Renal pelvis (tissue), 4 donors: ENCODE measurements around the gene NTRK3. TPM values are rescaled to one million over a fixed set of nuclear protein-coding genes. Genes with fewer than 3 reads are reported as not detected.
"Not testable (repeated sequence)": the region's sequence is repeated elsewhere in the genome, so short reads cannot be mapped to it uniquely, and the experiment has no call there.

Experiments used
- DNase-seq: peaks from one replicate; pipeline ENCODE4 v3.0.0-alpha.2; 2013
- polyA plus RNA-seq, 3 donors: library from polyadenylated mRNA; unstranded; fragments of 120-200 nt; gene quantifications; one replicate each; pipeline ENCODE4 v1.2.1, GENCODE V29; 2013; ENCODE audit not compliant: insufficient read length in 3 of 3

NTRK3 gene
- polyA plus RNA-seq, 3 donors: 8.7 to 12.6 (median 9.1) TPM

DNA sequence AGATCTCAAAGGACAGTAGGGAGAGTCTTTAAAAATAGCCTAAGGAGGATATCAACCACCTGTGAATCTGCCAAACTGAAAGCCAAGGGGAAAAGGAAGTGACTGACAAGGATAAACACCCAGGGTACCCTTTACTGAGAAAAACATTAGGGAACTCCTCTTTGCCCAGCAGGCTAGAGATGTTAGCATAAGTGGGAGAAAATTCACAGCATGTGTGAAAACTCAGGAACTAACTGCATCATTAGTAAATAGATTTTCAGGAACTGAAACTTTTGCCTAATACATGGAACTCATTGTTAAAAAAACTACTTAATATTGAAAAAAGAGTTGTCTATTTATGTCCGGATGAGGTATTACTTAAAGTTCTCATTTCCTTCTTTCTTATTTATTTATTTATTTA lies 375.5 kb downstream of the NTRK3 start:
- no peak for DNase-seq

DNA sequence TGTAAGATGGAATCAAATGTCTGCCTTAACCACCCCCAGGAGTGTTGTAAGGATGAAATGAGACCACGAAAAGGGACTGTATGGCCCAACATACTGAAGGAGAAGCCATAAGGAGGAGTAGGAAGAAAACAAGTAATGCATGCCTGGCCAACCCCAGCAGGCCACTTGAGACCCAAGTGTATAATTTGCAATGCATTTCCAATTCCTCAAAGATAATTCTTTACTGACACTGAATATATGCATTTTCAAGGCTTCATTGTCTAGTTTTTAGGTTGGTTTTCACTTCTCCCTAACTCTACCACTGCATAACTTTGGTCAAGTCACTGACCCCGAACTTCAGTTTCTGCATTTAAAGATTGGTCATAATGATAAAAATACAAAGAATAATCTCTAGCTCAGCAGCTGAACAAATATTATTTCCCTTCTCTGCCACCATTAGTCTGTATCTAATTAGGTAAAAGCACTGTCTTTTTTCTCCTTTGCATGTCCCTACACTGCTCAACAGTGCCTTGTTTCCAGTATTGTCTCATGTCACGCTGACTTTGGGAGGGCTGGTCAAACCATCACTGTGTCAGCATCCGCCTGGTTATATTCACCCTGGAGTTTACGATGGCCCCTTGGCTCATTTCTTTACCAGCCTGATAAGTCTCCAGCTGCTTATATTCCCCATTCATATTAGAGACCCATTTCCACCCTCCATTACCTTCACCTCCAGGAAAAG lies 378.6 kb downstream of the NTRK3 start:
- no peak for DNase-seq

- DNase-seq: no peak
These were observed 379.3 kb downstream of the NTRK3 start for GRCh38 chr15:87877114-87877810.

- DNase-seq: peak; percentile 17
These were observed 381.4 kb downstream of the NTRK3 start for GRCh38 chr15:87874896-87875711.

GRCh38 chr15:87873516-87873915 lies 383.0 kb downstream of the NTRK3 start:
- no peak for DNase-seq

- DNase-seq: no peak
These were observed 384.7 kb downstream of the NTRK3 start for GRCh38 chr15:87871731-87872320.

GRCh38 chr15:87871258-87871681 lies 385.3 kb downstream of the NTRK3 start:
- no peak for DNase-seq

GRCh38 chr15:87866961-87867360 lies 389.6 kb downstream of the NTRK3 start:
- no peak for DNase-seq

- DNase-seq: peak; percentile 58
These were observed 393.4 kb downstream of the NTRK3 start for GRCh38 chr15:87863152-87863551.

- no peak for DNase-seq
These were observed 395.8 kb downstream of the NTRK3 start for GRCh38 chr15:87860743-87861142.

GRCh38 chr15:87858651-87859050 lies 397.9 kb downstream of the NTRK3 start:
- DNase-seq: no peak

DNA sequence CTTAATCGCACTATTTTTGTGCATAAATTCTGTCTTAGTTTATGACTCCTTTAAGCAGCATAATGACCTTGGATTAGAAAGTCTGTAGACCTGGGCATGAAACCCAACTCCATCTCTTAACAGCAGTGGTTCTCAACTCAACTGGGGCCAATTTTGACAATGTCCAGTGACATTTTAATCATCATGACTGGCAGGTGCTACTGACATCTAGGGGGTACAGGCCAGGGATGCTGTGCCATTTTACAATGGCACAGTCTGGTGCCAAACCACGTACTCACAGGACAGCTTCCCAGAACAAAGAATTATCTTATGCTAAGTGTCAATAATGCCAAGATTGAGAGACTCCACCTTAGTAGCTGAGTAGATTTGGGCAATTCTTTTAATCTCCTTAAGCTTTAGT lies 405.0 kb downstream of the NTRK3 start:
- DNase-seq: no peak

- DNase-seq: no peak
These were observed 405.6 kb downstream of the NTRK3 start for GRCh38 chr15:87850916-87851315.

GRCh38 chr15:87849181-87849580 lies 407.4 kb downstream of the NTRK3 start:
- no peak for DNase-seq

GRCh38 chr15:87848012-87848411 lies 408.5 kb downstream of the NTRK3 start:
- no peak for DNase-seq

DNA sequence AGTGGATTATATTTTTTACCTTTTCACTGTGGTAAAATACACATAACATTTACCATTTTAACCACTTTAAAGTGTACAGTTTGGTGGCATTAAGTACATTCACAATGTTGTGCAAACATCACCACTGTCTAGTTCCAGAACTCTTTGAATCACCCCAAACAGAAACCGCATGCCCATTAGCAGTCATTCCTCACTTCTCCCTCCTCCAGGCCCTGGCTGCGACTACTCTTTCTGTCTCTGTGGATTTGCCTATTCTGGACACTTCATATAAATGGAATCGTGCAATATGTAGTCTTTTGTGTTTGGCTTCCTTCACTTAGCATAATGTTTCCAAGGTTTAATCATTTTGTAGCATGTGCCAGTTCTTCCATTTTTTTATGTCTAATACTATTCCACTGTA lies 409.8 kb downstream of the NTRK3 start:
- DNase-seq: no peak

- no peak for DNase-seq
These were observed 413.2 kb downstream of the NTRK3 start for GRCh38 chr15:87843312-87843711.

DNA sequence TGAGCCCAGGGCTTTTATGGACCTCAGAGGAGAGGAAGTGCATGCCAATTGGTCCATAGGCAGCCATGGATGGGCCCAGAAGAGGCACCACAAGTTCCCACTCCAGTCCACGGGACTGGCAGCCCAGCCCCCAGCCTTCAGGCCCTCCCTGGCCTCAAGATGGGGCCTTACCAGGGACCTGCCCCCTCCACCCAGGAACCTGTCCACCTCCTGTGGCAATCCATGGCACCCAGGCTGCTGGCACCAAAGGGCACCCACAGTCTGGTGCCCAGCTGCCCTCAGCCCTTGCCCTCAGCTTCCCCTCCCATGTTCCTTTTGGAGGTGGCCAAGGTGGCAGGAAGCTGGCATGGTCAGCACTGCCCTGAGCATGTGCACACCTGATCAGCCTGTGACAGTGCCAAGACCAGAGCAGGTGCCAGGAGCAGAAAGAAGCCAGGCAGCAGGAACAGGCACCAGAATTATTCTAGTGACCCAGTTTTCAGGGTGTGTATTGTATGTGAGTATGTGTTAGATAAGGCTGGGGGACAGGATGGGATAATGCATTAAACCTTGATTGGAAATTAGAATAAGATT lies 415.0 kb downstream of the NTRK3 start:
- DNase-seq: no peak

DNA sequence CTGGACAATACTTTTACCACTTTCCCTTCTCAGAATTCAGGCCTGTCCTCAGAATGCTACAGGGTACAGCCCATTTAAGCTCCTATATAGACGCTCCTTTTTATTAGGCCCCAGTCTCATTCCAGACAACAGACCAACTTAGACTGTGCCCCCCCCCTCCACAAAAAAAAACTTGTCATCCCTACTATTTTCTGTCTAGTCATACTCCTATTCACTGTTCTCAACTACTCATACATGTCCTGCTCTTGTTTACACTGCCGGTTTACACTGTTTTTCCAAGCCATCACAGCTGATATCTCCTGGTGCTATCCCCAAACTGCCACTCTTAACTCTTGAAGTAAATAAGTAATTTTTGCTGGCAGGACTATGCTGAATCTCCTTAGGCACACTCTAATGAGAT lies 420.7 kb downstream of the NTRK3 start:
- DNase-seq: not testable (repeated sequence)

GRCh38 chr15:87833333-87833732 lies 423.2 kb downstream of the NTRK3 start:
- not testable (repeated sequence) for DNase-seq

DNA sequence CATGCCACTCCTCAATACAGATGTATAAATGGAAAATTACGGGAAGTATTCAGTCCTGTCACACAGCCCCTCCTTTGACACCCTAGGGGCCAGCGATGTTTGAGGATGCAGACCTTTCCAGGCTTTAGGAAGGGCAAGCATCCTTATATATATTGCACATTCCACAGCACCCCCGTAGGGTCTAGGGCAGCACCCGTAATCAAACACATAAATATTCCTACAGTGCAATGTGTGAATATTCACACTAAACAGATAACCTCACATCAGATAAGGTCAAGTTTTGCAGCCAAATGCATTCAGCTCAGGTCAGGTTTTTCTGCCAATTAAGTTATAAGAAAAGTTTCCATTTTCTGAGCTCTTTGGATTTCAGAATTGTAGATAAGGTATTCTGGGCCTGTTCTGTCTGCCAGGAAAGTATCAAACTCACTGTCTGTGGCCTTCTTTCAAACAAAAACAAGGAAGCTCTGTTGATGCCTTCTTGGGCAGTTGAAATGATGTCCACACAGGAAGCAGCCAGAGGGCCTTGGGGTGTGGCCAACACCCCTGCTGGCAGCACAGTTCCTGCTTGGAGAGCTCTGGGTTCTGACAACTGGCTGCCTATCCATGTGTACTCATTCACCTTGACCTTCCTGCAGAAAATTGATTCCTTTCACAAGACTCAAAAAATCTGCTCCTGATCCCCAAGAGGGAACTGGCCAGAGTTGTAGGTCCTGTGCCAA lies 427.0 kb downstream of the NTRK3 start:
- no peak for DNase-seq
